ENCODE results near the gene KCTD21. TPM values are rescaled to one million over a fixed set of nuclear protein-coding genes. Genes with fewer than 3 reads are reported as not detected.

Gene KCTD21
- total and polyA plus RNA-seq, 9 donors = 7.4 to 24.7 (median 14.1) TPM

GRCh38 chr11:78218707-78219492 lies 30.5 kb upstream of the KCTD21 start:
- intact Hi-C loops (cut with DNase I) = no loop called here
- TF ChIP-seq CTCF (IDR thresholded peaks at IDR 0.05) (no peak), POLR2A (IDR thresholded peaks at IDR 0.05) (no peak)
- DNase-seq = peak in 1 of 5 donors; percentile 10
- Histone ChIP-seq H3K27ac (no peak overlapping the region), H3K9me3 (no peaks in the 10 kb centered on the region), H3K27me3 (no peaks in the 10 kb centered on the region), H3K36me3 (no peaks in the 10 kb centered on the region), H3K4me1 (ENCODE audit: insufficient read depth) (no peaks in the 10 kb centered on the region), H3K4me3 (no peak overlapping the region)
- 79 to 87% (median 84%) methylated on average over 11 of the region's 11 CpGs for WGBS, 3 donors

- intact Hi-C loops (cut with DNase I) = no loop called here
- H3K27ac ChIP-seq = no peak overlapping the region
- TF ChIP-seq EP300 (IDR thresholded peaks at IDR 0.05) (no peak), POLR2A (IDR thresholded peaks at IDR 0.05) (no peak), CTCF (IDR thresholded peaks at IDR 0.05) (no peak)
- no peaks in the 10 kb centered on the region for H3K4me1 ChIP-seq (ENCODE audit: insufficient read depth)
- no peaks in the 10 kb centered on the region for H3K36me3 ChIP-seq
- WGBS, 3 donors = 93 to 95% (median 94%) methylated on average over 14 of the region's 14 CpGs
- H3K27me3 ChIP-seq = no peaks in the 10 kb centered on the region
- H3K4me3 ChIP-seq = no peak overlapping the region
- H3K9me3 ChIP-seq = no peaks in the 10 kb centered on the region
- peak in 1 of 5 donors; percentile 14 for DNase-seq
Measured at GRCh38 chr11:78217650-78218541, 29.5 kb upstream of the KCTD21 start.

- Histone ChIP-seq H3K9me3 (no peaks in the 10 kb centered on the region), H3K27ac (no peak overlapping the region), H3K36me3 (no peaks in the 10 kb centered on the region), H3K27me3 (no peaks in the 10 kb centered on the region), H3K4me3 (no peak overlapping the region), H3K4me1 (ENCODE audit: insufficient read depth) (no peaks in the 10 kb centered on the region)
- TF ChIP-seq CTCF (IDR thresholded peaks at IDR 0.05) (no peak), EP300 (IDR thresholded peaks at IDR 0.05) (no peak), POLR2A (IDR thresholded peaks at IDR 0.05) (no peak)
- DNase-seq = peak in 1 of 5 donors; percentile 11
- 88 to 92% (median 91%) methylated on average over 5 of the region's 5 CpGs for WGBS, 3 donors
- intact Hi-C loops (cut with DNase I) = no loop called here
Measured at GRCh38 chr11:78216571-78217287, 28.3 kb upstream of the KCTD21 start.

- DNase-seq = no peak
Measured at GRCh38 chr11:78216021-78216420, 27.6 kb upstream of the KCTD21 start.

More at GRCh38 chr11:78216021-78216420, 27.6 kb upstream of the KCTD21 start:
- Histone ChIP-seq H3K4me3 (no peak overlapping the region), H3K36me3 (no peaks in the 10 kb centered on the region), H3K27me3 (no peaks in the 10 kb centered on the region), H3K4me1 (ENCODE audit: insufficient read depth) (no peaks in the 10 kb centered on the region), H3K27ac (no peak overlapping the region), H3K9me3 (no peaks in the 10 kb centered on the region)
- WGBS, 3 donors = 75 to 87% (median 82%) methylated on average over 3 of the region's 3 CpGs
- intact Hi-C loops (cut with DNase I) = no loop called here
- no peak for TF ChIP-seq EP300 (IDR thresholded peaks at IDR 0.05)
- no peak for TF ChIP-seq POLR2A (IDR thresholded peaks at IDR 0.05)
- TF ChIP-seq CTCF (IDR thresholded peaks at IDR 0.05) = no peak

All from ovary (tissue), 9 donors.